Osteoblast (primary cell): ENCODE results near the gene RNF217. TPM values are rescaled to one million over a fixed set of nuclear protein-coding genes. Genes with fewer than 3 reads are reported as not detected.

Experiments used
- DNase-seq: peaks from one replicate; pipeline ENCODE4 v3.0.0; 2011; ENCODE audit warnings: low spot score, mixed read lengths; ENCODE audit not compliant: insufficient read length; ENCODE audit errors: missing footprints
- H2AFZ ChIP-seq: 2 replicates; pipeline ENCODE4 v1.6.0; 2011; ENCODE audit warnings: mild to moderate bottlenecking, low read length
- H3K27ac ChIP-seq: 2 replicates; pipeline ENCODE4 v1.5.1; 2011; ENCODE audit warnings: mild to moderate bottlenecking, low read depth, low read length, moderate library complexity
- H3K27me3 ChIP-seq: 2 replicates; pipeline ENCODE4 v1.6.0; 2012; ENCODE audit warnings: mild to moderate bottlenecking, control low read depth, inconsistent platforms, low read length, moderate library complexity; ENCODE audit not compliant: insufficient read depth
- H3K36me3 ChIP-seq: 2 replicates; pipeline ENCODE4 v1.5.1; 2011; ENCODE audit warnings: mild to moderate bottlenecking, low read length, control low read depth, moderate library complexity; ENCODE audit not compliant: insufficient read depth
- H3K4me1 ChIP-seq: 2 replicates; pipeline ENCODE4 v1.5.1; 2011; ENCODE audit warnings: mild to moderate bottlenecking, low read length, control low read depth, moderate library complexity; ENCODE audit not compliant: insufficient read depth
- H3K4me2 ChIP-seq: 2 replicates; pipeline ENCODE4 v1.6.0; 2011; ENCODE audit warnings: mild to moderate bottlenecking, low read length; ENCODE audit not compliant: insufficient read depth
- H3K4me3 ChIP-seq: fragments of 200-600 bp; sonication (generic); 3 replicates; pipeline ENCODE4 v1.5.1; 2012; ENCODE audit warnings: mild to moderate bottlenecking, low read length, inconsistent platforms; ENCODE audit not compliant: insufficient read depth
- H3K79me2 ChIP-seq: 2 replicates; pipeline ENCODE4 v1.6.0; 2012; ENCODE audit warnings: mild to moderate bottlenecking, low read length, control low read depth, inconsistent platforms; ENCODE audit not compliant: insufficient read depth
- H3K9me3 ChIP-seq: 2 replicates; pipeline ENCODE4 v1.5.1; 2011; ENCODE audit warnings: low read depth, low read length, control low read depth
- H4K20me1 ChIP-seq: 2 replicates; pipeline ENCODE4 v1.6.0; 2012; ENCODE audit warnings: mild to moderate bottlenecking, low read length, control low read depth; ENCODE audit not compliant: insufficient read depth
- CTCF ChIP-seq: IDR thresholded peaks from 2 replicates; pipeline ENCODE4 v1.5.1; 2011; ENCODE audit warnings: mild to moderate bottlenecking, low read depth, low read length, moderate library complexity; ENCODE audit errors: extremely low read depth
- total RNA-seq: library from RNA; depleted of rRNA; stranded (reverse); fragments of >200 nt; gene quantifications from 2 replicates; pipeline ENCODE4 v1.2.3, GENCODE V29; 2012

Gene RNF217
- total RNA-seq, 1 donor: 22.8 TPM

GRCh38 chr6:125116170-125116569 lies 153.9 kb downstream of the RNF217 start:
- H3K27me3 ChIP-seq: no peaks in the 10 kb centered on the region
- TF ChIP-seq CTCF: no peak
- no peaks in the 10 kb centered on the region for H3K36me3 ChIP-seq

GRCh38 chr6:125116710-125117109 lies 154.5 kb downstream of the RNF217 start:
- Histone ChIP-seq H4K20me1 (no peaks in the 10 kb centered on the region), H3K27ac (no peak overlapping the region), H3K27me3 (no peaks in the 10 kb centered on the region), H3K4me3 (no peak overlapping the region), H3K79me2 (no peaks in the 10 kb centered on the region), H3K4me2 (no peak overlapping the region), H3K36me3 (no peaks in the 10 kb centered on the region), H3K9me3 (no peaks in the 10 kb centered on the region), H2AFZ (no peak overlapping the region), H3K4me1 (peaks cover 3% of the 10 kb centered on the region)
- DNase-seq: no peak
- TF ChIP-seq CTCF: no peak

More at GRCh38 chr6:125116170-125116569, 153.9 kb downstream of the RNF217 start:
- DNase-seq: no peak
- peaks cover 2% of the 10 kb centered on the region for H3K9me3 ChIP-seq
- H3K4me1 ChIP-seq: peaks cover 3% of the 10 kb centered on the region
- H3K4me3 ChIP-seq: no peak overlapping the region
- no peaks in the 10 kb centered on the region for H3K79me2 ChIP-seq
- H3K4me2 ChIP-seq: no peak overlapping the region
- H4K20me1 ChIP-seq: no peaks in the 10 kb centered on the region
- no peak overlapping the region for H3K27ac ChIP-seq
- H2AFZ ChIP-seq: no peak overlapping the region

GRCh38 chr6:125117818-125118217 lies 155.6 kb downstream of the RNF217 start:
- Histone ChIP-seq H2AFZ (no peak overlapping the region), H4K20me1 (no peaks in the 10 kb centered on the region), H3K36me3 (no peaks in the 10 kb centered on the region), H3K4me2 (no peak overlapping the region), H3K4me3 (no peak overlapping the region), H3K79me2 (no peaks in the 10 kb centered on the region), H3K27ac (no peak overlapping the region), H3K9me3 (no peaks in the 10 kb centered on the region), H3K27me3 (no peaks in the 10 kb centered on the region), H3K4me1 (peaks cover 3% of the 10 kb centered on the region)
- no peak for TF ChIP-seq CTCF
- DNase-seq: no peak

GRCh38 chr6:125120054-125120590 lies 157.9 kb downstream of the RNF217 start:
- DNase-seq: no peak

More at GRCh38 chr6:125120054-125120590, 157.9 kb downstream of the RNF217 start:
- peaks cover 6% of the 10 kb centered on the region for H3K4me1 ChIP-seq
- no peak overlapping the region for H3K4me2 ChIP-seq
- H3K27ac ChIP-seq: no peak overlapping the region
- no peaks in the 10 kb centered on the region for H3K36me3 ChIP-seq
- H3K9me3 ChIP-seq: no peaks in the 10 kb centered on the region
- H4K20me1 ChIP-seq: no peaks in the 10 kb centered on the region
- no peaks in the 10 kb centered on the region for H3K27me3 ChIP-seq
- no peaks in the 10 kb centered on the region for H3K79me2 ChIP-seq
- no peak overlapping the region for H2AFZ ChIP-seq
- H3K4me3 ChIP-seq: no peak overlapping the region
- TF ChIP-seq CTCF: no peak
